K562 (cell line): ENCODE results near the gene GALNT13.

ENCODE experiments used
- CTCF ChIP-seq, 3 experiments: IDR thresholded peaks in 2 of 3; conservative IDR thresholded peaks in 1 of 3; 2 replicates each; pipeline ENCODE4 v1.5.1; 2011 to 2012; ENCODE audit warnings: low read length in 3 of 3, mild to moderate bottlenecking in 3 of 3, control low read depth in 2 of 3, improper control_type of control experiment in 1 of 3, inconsistent platforms in 1 of 3, low read depth in 1 of 3, mixed read lengths in 1 of 3, moderate library complexity in 1 of 3; ENCODE audit not compliant: insufficient read depth in 2 of 3
- POLR2A ChIP-seq: fragments of 450-650 bp; conservative IDR thresholded peaks from 2 replicates; pipeline ENCODE4 v1.6.1; 2016
- ZBTB33 ChIP-seq: sonication (generic); formaldehyde crosslinking; IDR thresholded peaks from 2 replicates; pipeline ENCODE4 v1.8.1; 2023; ENCODE audit warnings: mild to moderate bottlenecking, missing genetic modification reagents
- ZBTB43 ChIP-seq: sonication (generic); formaldehyde crosslinking; IDR thresholded peaks from 2 replicates; pipeline ENCODE4 v1.8.0; 2023; ENCODE audit warnings: mild to moderate bottlenecking, missing genetic modification reagents
- ZBTB7A ChIP-seq: IDR thresholded peaks from 2 replicates; pipeline ENCODE4 v1.6.1; 2011; ENCODE audit warnings: low read depth, mild to moderate bottlenecking, low read length, moderate library complexity, borderline replicate concordance; ENCODE audit not compliant: control insufficient read depth
- ZFX ChIP-seq: sonication (generic); formaldehyde crosslinking; IDR thresholded peaks from 2 replicates; pipeline ENCODE4 v1.8.0; 2022; ENCODE audit warnings: mild to moderate bottlenecking, missing genetic modification reagents, moderate library complexity
- ZNF217 ChIP-seq: sonication (generic); formaldehyde crosslinking; IDR thresholded peaks from 2 replicates; pipeline ENCODE4 v1.8.0; 2022; ENCODE audit warnings: mild to moderate bottlenecking, missing genetic modification reagents

- TF ChIP-seq ZBTB33 (CRISPR knock-in tag) (no peak), ZBTB7A (no peak), ZFX (CRISPR knock-in tag) (no peak), ZNF217 (no peak), POLR2A (no peak), CTCF (IDR thresholded peaks at IDR 0.05 in 2 of 3, conservative IDR thresholded peaks at IDR 0.05 in 1 of 3; ENCODE audit: insufficient read depth in 2 of 3, low read depth in 1 of 3, low read length in 3 of 3) (no peak), ZBTB43 (CRISPR knock-in tag) (no peak)
Measured at GRCh38 chr2:154489266-154489858, 617.6 kb downstream of the GALNT13 start.
